H9 (cell line): ENCODE results near the gene NSF. TPM values are rescaled to one million over a fixed set of nuclear protein-coding genes. Genes with fewer than 3 reads are reported as not detected.
"Not testable (repeated sequence)": the region's sequence is repeated elsewhere in the genome, so short reads cannot be mapped to it uniquely, and the experiment has no call there.

ENCODE experiments used
- DNase-seq: peaks from one replicate; pipeline ENCODE4 v3.0.0-alpha.2; 2017
- H2AFZ ChIP-seq: one replicate; pipeline ENCODE4 v1.6.1; 2013; ENCODE audit warnings: mild to moderate bottlenecking, low read length, control low read depth, moderate library complexity
- H2AK5ac ChIP-seq: 2 replicates; pipeline ENCODE4 v1.6.1; 2013; ENCODE audit warnings: low read length, control low read depth, mixed read lengths; ENCODE audit not compliant: insufficient read length
- H2BK120ac ChIP-seq: one replicate; pipeline ENCODE4 v1.6.1; 2013; ENCODE audit warnings: low read depth, mild to moderate bottlenecking, low read length, control low read depth, inconsistent platforms; ENCODE audit not compliant: poor library complexity, severe bottlenecking
- H2BK12ac ChIP-seq: 2 replicates; pipeline ENCODE4 v1.6.1; 2013; ENCODE audit warnings: low read length, control low read depth, mixed read lengths, low read depth; ENCODE audit not compliant: insufficient read length
- H2BK15ac ChIP-seq: 2 replicates; pipeline ENCODE4 v1.6.1; 2013; ENCODE audit warnings: low read depth, low read length, control low read depth
- H2BK20ac ChIP-seq: one replicate; pipeline ENCODE4 v1.6.1; 2013; ENCODE audit warnings: low read depth, mild to moderate bottlenecking, low read length, control low read depth, inconsistent platforms; ENCODE audit not compliant: poor library complexity, severe bottlenecking
- H2BK5ac ChIP-seq: 2 replicates; pipeline ENCODE4 v1.6.1; 2013; ENCODE audit warnings: low read length, control low read depth, mixed read lengths; ENCODE audit not compliant: insufficient read length
- H3K14ac ChIP-seq: 2 replicates; pipeline ENCODE4 v1.6.1; 2013; ENCODE audit warnings: low read length, control low read depth; ENCODE audit not compliant: insufficient read depth
- H3K18ac ChIP-seq: 2 replicates; pipeline ENCODE4 v1.6.1; 2013; ENCODE audit warnings: low read depth, mild to moderate bottlenecking, mixed read lengths, low read length, control low read depth; ENCODE audit not compliant: insufficient read length
- H3K23ac ChIP-seq: 2 replicates; pipeline ENCODE4 v1.6.1; 2013; ENCODE audit warnings: low read length, control low read depth, mixed read lengths, low read depth; ENCODE audit not compliant: insufficient read length
- H3K23me2 ChIP-seq: 2 replicates; pipeline ENCODE4 v1.6.1; 2013; ENCODE audit warnings: low read depth, mild to moderate bottlenecking, mixed read lengths, low read length, control low read depth; ENCODE audit not compliant: insufficient read length, poor library complexity, severe bottlenecking
- H3K27ac ChIP-seq: 2 replicates; pipeline ENCODE4 v1.5.1; 2013; ENCODE audit warnings: low read length, control low read depth, mixed read lengths, low read depth; ENCODE audit not compliant: insufficient read length
- H3K27me3 ChIP-seq: 2 replicates; pipeline ENCODE4 v1.6.1; 2013; ENCODE audit warnings: low read length, control low read depth, inconsistent platforms; ENCODE audit not compliant: insufficient read depth
- H3K4ac ChIP-seq: 2 replicates; pipeline ENCODE4 v1.6.1; 2013; ENCODE audit warnings: low read depth, mild to moderate bottlenecking, control low read depth, inconsistent platforms, low read length, moderate library complexity
- H3K4me1 ChIP-seq: 2 replicates; pipeline ENCODE4 v1.6.1; 2013; ENCODE audit warnings: low read length, control low read depth, inconsistent platforms; ENCODE audit not compliant: insufficient read depth
- H3K4me2 ChIP-seq: 2 replicates; pipeline ENCODE4 v1.6.1; 2013; ENCODE audit warnings: low read length, control low read depth, mixed read lengths; ENCODE audit not compliant: insufficient read length, insufficient read depth
- H3K56ac ChIP-seq: 2 replicates; pipeline ENCODE4 v1.6.1; 2013; ENCODE audit warnings: low read depth, mild to moderate bottlenecking, mixed read lengths, low read length, control low read depth; ENCODE audit not compliant: insufficient read length
- H3K79me1 ChIP-seq: 2 replicates; pipeline ENCODE4 v1.6.1; 2013; ENCODE audit warnings: low read depth, mild to moderate bottlenecking, moderate library complexity, low read length, control low read depth, inconsistent platforms; ENCODE audit not compliant: insufficient read depth, poor library complexity, severe bottlenecking
- H3K79me2 ChIP-seq: 2 replicates; pipeline ENCODE4 v1.6.1; 2013; ENCODE audit warnings: low read length, control low read depth, inconsistent platforms; ENCODE audit not compliant: insufficient read depth
- H3K9ac ChIP-seq: 2 replicates; pipeline ENCODE4 v1.6.1; 2013; ENCODE audit warnings: low read length, control low read depth, mixed read lengths; ENCODE audit not compliant: insufficient read length; ENCODE audit errors: extremely low read depth
- H3K9me3 ChIP-seq: one replicate; pipeline ENCODE4 v1.6.1; 2013; ENCODE audit warnings: low read depth, low read length, inconsistent platforms; ENCODE audit not compliant: control insufficient read depth
- H3T11ph ChIP-seq: one replicate; pipeline ENCODE4 v1.6.1; 2013; ENCODE audit warnings: mild to moderate bottlenecking, low read length, control low read depth, inconsistent platforms
- H4K20me1 ChIP-seq: one replicate; pipeline ENCODE4 v1.6.1; 2013; ENCODE audit not compliant: control insufficient read depth, insufficient read length, insufficient read depth
- H4K5ac ChIP-seq: 2 replicates; pipeline ENCODE4 v1.6.1; 2013; ENCODE audit warnings: low read depth, mild to moderate bottlenecking, mixed read lengths, low read length, control low read depth; ENCODE audit not compliant: insufficient read length
- H4K8ac ChIP-seq: replicated peaks from 2 replicates; pipeline ENCODE4 v1.6.1; 2013; ENCODE audit warnings: low read length, control low read depth, mixed read lengths, low read depth; ENCODE audit not compliant: insufficient read length
- H4K91ac ChIP-seq: 2 replicates; pipeline ENCODE4 v1.6.1; 2013; ENCODE audit warnings: low read depth, mild to moderate bottlenecking, moderate library complexity, mixed read lengths, low read length, control low read depth; ENCODE audit not compliant: insufficient read length
- H3K27ac Mint-ChIP-seq, 3 experiments: 2 replicates in 2 of 3; 3 replicates in 1 of 3; pipeline ENCODE4 v1.8.0; 2020 to 2021; ENCODE audit warnings: mixed read lengths in 3 of 3, mild to moderate bottlenecking in 1 of 3, moderate library complexity in 1 of 3
- H3K27me3 Mint-ChIP-seq: 2 replicates; pipeline ENCODE4 v1.8.0; 2021; ENCODE audit warnings: low read depth, mild to moderate bottlenecking, moderate library complexity, mixed read lengths
- H3K36me3 Mint-ChIP-seq, 3 experiments: 2 replicates in 2 of 3; 3 replicates in 1 of 3; pipeline ENCODE4 v1.8.0; 2020 to 2021; ENCODE audit warnings: low read depth in 3 of 3, mixed read lengths in 3 of 3; ENCODE audit not compliant: insufficient read depth in 1 of 3
- H3K4me1 Mint-ChIP-seq, 2 experiments: 2 replicates each; pipeline ENCODE4 v1.8.0; 2020; ENCODE audit warnings: mixed read lengths in 2 of 2
- H3K4me3 Mint-ChIP-seq, 2 experiments: 2 replicates in 1 of 2; 3 replicates in 1 of 2; pipeline ENCODE4 v1.8.0; 2020 to 2021; ENCODE audit warnings: mild to moderate bottlenecking in 2 of 2, mixed read lengths in 2 of 2, moderate library complexity in 1 of 2
- H3K9me3 Mint-ChIP-seq, 2 experiments: 2 replicates in 1 of 2; 3 replicates in 1 of 2; pipeline ENCODE4 v1.8.0; 2020; ENCODE audit warnings: mild to moderate bottlenecking in 2 of 2, mixed read lengths in 2 of 2, moderate library complexity in 1 of 2
- WGBS: extraction: QIAGEN DNeasy Blood & Tissue Kit; methylation state at CpG from one replicate; pipeline ENCODE4 v1.1.7; 2013; ENCODE audit warnings: missing lambda C conversion rate, low lambda C conversion rate, mixed read lengths; ENCODE audit not compliant: insufficient read length; ENCODE audit errors: extremely low coverage; 5-methylcytosine and 5-hydroxymethylcytosine counted together
- total RNA-seq: library from RNA; stranded (reverse); gene quantifications from 2 replicates; pipeline ENCODE4 v1.2.1, GENCODE V29; 2021

NSF gene
- total RNA-seq, 1 experiment from 2014 or later, result 36.4 TPM

GRCh38 chr17:46659702-46660101 lies 69.2 kb downstream of the NSF start:
- H3K36me3 Mint-ChIP-seq, H3K79me2 ChIP-seq, H2BK12ac ChIP-seq, H3K14ac ChIP-seq, H3K27ac ChIP-seq, H3K79me1 ChIP-seq, H3K9me3 ChIP-seq, H3K27ac Mint-ChIP-seq, DNase-seq, H3K9ac ChIP-seq, H3K27me3 Mint-ChIP-seq, H3K18ac ChIP-seq, H3K4ac ChIP-seq, H2BK5ac ChIP-seq, H3K4me3 Mint-ChIP-seq, H2BK20ac ChIP-seq, H3K4me1 ChIP-seq, H3K27me3 ChIP-seq, H2BK15ac ChIP-seq, H4K5ac ChIP-seq, H4K91ac ChIP-seq, H2AFZ ChIP-seq, H3K23me2 ChIP-seq, H3T11ph ChIP-seq, H4K8ac ChIP-seq, H4K20me1 ChIP-seq, H3K23ac ChIP-seq, H3K56ac ChIP-seq, H3K4me2 ChIP-seq, H3K9me3 Mint-ChIP-seq, H2BK120ac ChIP-seq, H2AK5ac ChIP-seq, H3K4me1 Mint-ChIP-seq: not testable (repeated sequence)
- no CpG with 5 or more reads among the region's 4 CpGs for WGBS

DNA sequence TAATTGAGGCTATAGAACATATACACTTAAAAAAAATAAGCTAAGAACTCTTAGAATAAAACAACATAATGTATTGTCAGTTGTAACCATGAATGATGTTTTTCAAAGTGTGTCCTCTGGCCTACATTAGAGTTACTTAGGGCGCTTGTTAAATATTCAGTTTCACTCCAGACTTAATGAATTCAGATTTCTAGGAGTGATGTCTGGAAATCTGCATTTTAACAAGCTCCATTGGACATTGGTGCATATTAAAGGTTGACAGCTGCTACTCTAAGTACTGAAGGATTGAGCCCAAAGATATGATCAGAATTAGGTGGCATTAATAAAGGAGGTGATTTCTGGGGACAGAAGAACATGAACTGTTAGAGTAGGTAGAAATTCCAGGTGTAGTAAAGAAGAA lies 72.7 kb downstream of the NSF start:
- not testable (repeated sequence) for H2BK20ac ChIP-seq, H2BK12ac ChIP-seq, H3K4me3 Mint-ChIP-seq, H3K4me2 ChIP-seq, H3K79me2 ChIP-seq, H4K5ac ChIP-seq, H3K4me1 Mint-ChIP-seq, H3K9ac ChIP-seq, H3K23ac ChIP-seq, H3K14ac ChIP-seq, H3K56ac ChIP-seq, H2BK5ac ChIP-seq, H3K9me3 ChIP-seq, H3K36me3 Mint-ChIP-seq, H3K27me3 Mint-ChIP-seq, H3K79me1 ChIP-seq, H3K23me2 ChIP-seq, H3T11ph ChIP-seq, H3K4me1 ChIP-seq, H4K91ac ChIP-seq, H2BK120ac ChIP-seq, DNase-seq, H2AFZ ChIP-seq, H3K27ac ChIP-seq, H2AK5ac ChIP-seq, H2BK15ac ChIP-seq, H3K27me3 ChIP-seq, H3K4ac ChIP-seq, H3K9me3 Mint-ChIP-seq, H4K20me1 ChIP-seq, H3K18ac ChIP-seq, H4K8ac ChIP-seq, H3K27ac Mint-ChIP-seq
- no CpG with 5 or more reads among the region's 1 CpG for WGBS
